H1 (cell line): ENCODE measurements around the gene ENTREP3. TPM values are rescaled to one million over a fixed set of nuclear protein-coding genes. Genes with fewer than 3 reads are reported as not detected.
"Not testable (repeated sequence)": the region's sequence is repeated elsewhere in the genome, so short reads cannot be mapped to it uniquely, and the experiment has no call there.

Experiments
- CTCF ChIA-PET: fragments of 300-600 bp; sonication (Branson Sonifier 250); formaldehyde crosslinking; loops from one replicate; lab custom pipeline; 2021; ENCODE audit not compliant: partially characterized antibody; lab: Charles Lee
- POLR2A ChIA-PET: fragments of 300-600 bp; sonication (Branson Sonifier 250); formaldehyde crosslinking; loops from one replicate; lab custom pipeline; 2021; ENCODE audit warnings: inconsistent platforms; ENCODE audit not compliant: partially characterized antibody; lab: Charles Lee
- DNase-seq, 2 experiments: peaks; one replicate each; pipeline versions ENCODE4 v3.0.0 to v3.0.0-alpha.2; 2010 to 2022; ENCODE audit warnings: low spot score in 2 of 2, low read depth in 1 of 2, mixed read lengths in 1 of 2
- FAIRE-seq: peaks from 2 replicates; lab custom pipeline; 2011; peaks lifted over from hg19 to GRCh38; lab: Jason Lieb, UNC
- H2AFZ ChIP-seq: 2 replicates; pipeline ENCODE4 v1.8.1; 2012; ENCODE audit warnings: low read length, inconsistent platforms
- H2AK5ac ChIP-seq: 2 replicates; pipeline ENCODE4 v1.6.1; 2013; ENCODE audit warnings: low read depth, low read length
- H2BK120ac ChIP-seq: replicated peaks from 2 replicates; pipeline ENCODE3; 2013; ENCODE audit warnings: low read depth, low read length, inconsistent platforms
- H2BK12ac ChIP-seq: 2 replicates; pipeline ENCODE4 v1.6.1; 2013; ENCODE audit warnings: low read depth, low read length
- H2BK15ac ChIP-seq: 2 replicates; pipeline ENCODE4 v1.6.1; 2013; ENCODE audit warnings: low read length
- H2BK20ac ChIP-seq: 2 replicates; pipeline ENCODE4 v1.6.1; 2013; ENCODE audit warnings: low read length
- H2BK5ac ChIP-seq: 2 replicates; pipeline ENCODE4 v1.6.1; 2013; ENCODE audit warnings: low read depth, low read length
- H3K14ac ChIP-seq: 2 replicates; pipeline ENCODE4 v1.6.1; 2013; ENCODE audit warnings: inconsistent platforms; ENCODE audit not compliant: insufficient read length
- H3K18ac ChIP-seq: 2 replicates; pipeline ENCODE4 v1.6.1; 2013; ENCODE audit warnings: low read length; ENCODE audit errors: extremely low read depth
- H3K23ac ChIP-seq: 2 replicates; pipeline ENCODE4 v1.6.1; 2013; ENCODE audit warnings: inconsistent platforms; ENCODE audit not compliant: insufficient read length
- H3K23me2 ChIP-seq: 2 replicates; pipeline ENCODE4 v1.6.1; 2013; ENCODE audit warnings: low read depth, low read length
- H3K27ac ChIP-seq: 2 replicates; pipeline ENCODE4 v1.6.1; 2011; ENCODE audit warnings: low read depth, low read length, inconsistent platforms
- H3K27me3 ChIP-seq, 4 experiments: replicated peaks in 1 of 4; 1 replicate in 1 of 4; 2 replicates in 3 of 4; pipeline versions ENCODE4 v1.6.1 to v1.8.1; 2011 to 2013; ENCODE audit warnings: low read length in 3 of 4, mild to moderate bottlenecking in 3 of 4, inconsistent platforms in 2 of 4, mixed read lengths in 2 of 4, moderate library complexity in 1 of 4; ENCODE audit not compliant: control insufficient read depth in 3 of 4, insufficient read depth in 3 of 4; ENCODE audit errors: extremely low read depth in 1 of 4
- H3K36me3 ChIP-seq, 4 experiments: 2 replicates each; pipeline versions ENCODE4 v1.6.1 to v1.8.1; 2011 to 2013; ENCODE audit warnings: mild to moderate bottlenecking in 4 of 4, low read length in 3 of 4, moderate library complexity in 2 of 4, control low read depth in 1 of 4, inconsistent platforms in 1 of 4; ENCODE audit not compliant: insufficient read depth in 4 of 4, control insufficient read depth in 2 of 4
- H3K4ac ChIP-seq: replicated peaks from 2 replicates; pipeline ENCODE3; 2013; ENCODE audit warnings: low read length, low read depth, mixed read lengths, inconsistent platforms; ENCODE audit not compliant: insufficient read length
- H3K4me1 ChIP-seq, 4 experiments: replicated peaks in 1 of 4; 1 replicate in 1 of 4; 2 replicates in 3 of 4; pipeline versions ENCODE4 v1.6.1 to v1.8.1; 2011 to 2013; ENCODE audit warnings: low read length in 3 of 4, inconsistent platforms in 2 of 4, mixed read lengths in 1 of 4; ENCODE audit not compliant: insufficient read depth in 4 of 4, control insufficient read depth in 3 of 4
- H3K4me2 ChIP-seq, 2 experiments: 2 replicates each; pipeline versions ENCODE4 v1.6.1 to v1.8.1; 2011 to 2013; ENCODE audit warnings: low read depth in 2 of 2, low read length in 2 of 2, control low read depth in 1 of 2, inconsistent platforms in 1 of 2, mild to moderate bottlenecking in 1 of 2; ENCODE audit not compliant: insufficient read depth in 1 of 2
- H3K4me3 ChIP-seq, 4 experiments: fragments of 200-600, 300-600 bp in 1 of 4; sonication (generic), shearing (Covaris generic), sonication (Bioruptor Twin) in 1 of 4; 2 replicates each; pipeline versions ENCODE4 v1.5.1 to v1.8.1; 2011 to 2016; ENCODE audit warnings: low read length in 4 of 4, low read depth in 3 of 4, control low read depth in 2 of 4, inconsistent platforms in 2 of 4, mild to moderate bottlenecking in 2 of 4, mixed read lengths in 1 of 4, moderate library complexity in 1 of 4; ENCODE audit not compliant: insufficient read depth in 2 of 4; ENCODE audit errors: extremely low read depth in 1 of 4
- H3K56ac ChIP-seq: replicated peaks from 2 replicates; pipeline ENCODE3; 2013; ENCODE audit warnings: low read depth, mild to moderate bottlenecking, mixed read lengths, low read length, inconsistent platforms; ENCODE audit not compliant: insufficient read length
- H3K79me1 ChIP-seq: 2 replicates; pipeline ENCODE4 v1.6.1; 2013; ENCODE audit warnings: low read depth, low read length, control low read depth
- H3K79me2 ChIP-seq, 2 experiments: 2 replicates each; pipeline versions ENCODE4 v1.6.1 to v1.8.1; 2012 to 2013; ENCODE audit warnings: low read length in 2 of 2, mild to moderate bottlenecking in 2 of 2, inconsistent platforms in 1 of 2; ENCODE audit not compliant: insufficient read depth in 2 of 2, control insufficient read depth in 1 of 2
- H3K9ac ChIP-seq, 4 experiments: replicated peaks in 1 of 4; 1 replicate in 1 of 4; 2 replicates in 3 of 4; pipeline versions ENCODE4 v1.6.1 to v1.8.1; 2011 to 2013; ENCODE audit warnings: low read depth in 3 of 4, low read length in 3 of 4, control low read depth in 2 of 4, mild to moderate bottlenecking in 2 of 4, moderate library complexity in 2 of 4, inconsistent platforms in 1 of 4; ENCODE audit errors: extremely low read depth in 1 of 4
- H3K9me3 ChIP-seq, 2 experiments: 2 replicates each; pipeline versions ENCODE4 v1.6.1 to v1.8.1; 2012 to 2013; ENCODE audit warnings: mild to moderate bottlenecking in 2 of 2, moderate library complexity in 2 of 2, control low read depth in 1 of 2, inconsistent platforms in 1 of 2, low read depth in 1 of 2, low read length in 1 of 2, mixed read lengths in 1 of 2; ENCODE audit not compliant: insufficient read depth in 2 of 2
- H4K20me1 ChIP-seq, 2 experiments: replicated peaks in 1 of 2; 2 replicates each; pipeline versions ENCODE3 to v1.8.1; 2011 to 2013; ENCODE audit warnings: inconsistent platforms in 2 of 2, low read length in 2 of 2, mild to moderate bottlenecking in 1 of 2; ENCODE audit not compliant: insufficient read depth in 2 of 2, control insufficient read depth in 1 of 2
- H4K5ac ChIP-seq: 2 replicates; pipeline ENCODE4 v1.6.1; 2013; ENCODE audit warnings: low read length, low read depth, mixed read lengths, inconsistent platforms; ENCODE audit not compliant: insufficient read length
- H4K8ac ChIP-seq: 2 replicates; pipeline ENCODE4 v1.8.0; 2013; ENCODE audit warnings: mild to moderate bottlenecking, moderate library complexity, low read length, inconsistent platforms; ENCODE audit not compliant: insufficient read depth; ENCODE audit errors: extremely low read depth
- H4K91ac ChIP-seq: replicated peaks from 2 replicates; pipeline ENCODE3; 2013; ENCODE audit warnings: low read length, mixed read lengths, inconsistent platforms; ENCODE audit not compliant: insufficient read length
- WGBS, 2 experiments: shearing (Covaris generic) in 1 of 2; methylation state at CpG; one replicate each; pipeline versions ENCODE4 v1.1.6 to v1.1.7; 2013 to 2015; ENCODE audit warnings: low lambda C conversion rate in 2 of 2, mixed read lengths in 2 of 2, inconsistent platforms in 1 of 2, low coverage in 1 of 2, missing lambda C conversion rate in 1 of 2; ENCODE audit not compliant: insufficient replicate concordance in 2 of 2, insufficient coverage in 1 of 2, insufficient read length in 1 of 2; ENCODE audit errors: extremely low coverage in 1 of 2, missing lambda C conversion rate in 1 of 2; 5-methylcytosine and 5-hydroxymethylcytosine counted together
- polyA plus RNA-seq, 7 experiments: library from polyadenylated mRNA; depleted of rRNA in 3 of 7; stranded (reverse) in 5 of 7; unstranded in 2 of 7; fragments of >200 nt in 5 of 7; fragments of 200-250 nt in 2 of 7; gene quantifications; 1 replicate in 5 of 7; 2 replicates in 1 of 7; 4 replicates in 1 of 7; pipeline versions ENCODE4 v1.2.1 to v1.2.3, GENCODE V29; 2011 to 2013; ENCODE audit warnings: missing spikeins in 2 of 7, mixed read lengths in 2 of 7
- total RNA-seq: library from RNA; stranded (reverse); fragmentation: NEBNext Ultra II Directional; extraction: Animal tissue kit (Norgen Biotek cat#: 25700); gene quantifications from 2 replicates; pipeline ENCODE4 v1.2.1, GENCODE V29; 2021

ENTREP3 gene
- total and polyA plus RNA-seq, 2 of the 8 experiments (the other 6 are each of a cell fraction or from before 2014, with no cell fraction given) = 22.8 to 52.2 TPM

GRCh38 chr1:155231302-155231701 is 24.0 kb downstream of the ENTREP3 start:
- H2BK15ac ChIP-seq, H2BK12ac ChIP-seq, H3K23me2 ChIP-seq, H2AFZ ChIP-seq, H2BK120ac ChIP-seq, H2BK5ac ChIP-seq, H3K4me3 ChIP-seq, H3K4ac ChIP-seq, H3K9me3 ChIP-seq, H3K56ac ChIP-seq, DNase-seq, H4K5ac ChIP-seq, H3K27ac ChIP-seq, H3K18ac ChIP-seq, H3K9ac ChIP-seq, H4K20me1 ChIP-seq, H2BK20ac ChIP-seq, H4K8ac ChIP-seq, H3K36me3 ChIP-seq, H3K4me1 ChIP-seq, H4K91ac ChIP-seq, H3K79me2 ChIP-seq, H3K23ac ChIP-seq, H3K27me3 ChIP-seq, FAIRE-seq, H2AK5ac ChIP-seq, H3K14ac ChIP-seq, H3K4me2 ChIP-seq, H3K79me1 ChIP-seq: not testable (repeated sequence)
- ChIA-PET CTCF (interaction anchor here (1.9 kb wide), 1 partner anchor 18 kb away, joined by 7 read pairs; no protein-coding TSS in a partner anchor), POLR2A (interaction anchor here (0.7 to 1.2 kb wide), 2 partner anchors 24 to 30 kb away, joined by 3 to 4 read pairs; no protein-coding TSS in a partner anchor)
- 55% methylated on average over 3 of the region's 3 CpGs; no CpG with 5 or more reads in 1 of the 2 experiments for WGBS, 2 experiments
